PC-3 (cell line): Measurements from ENCODE around the gene VSTM5. TPM values are rescaled to one million over a fixed set of nuclear protein-coding genes. Genes with fewer than 3 reads are reported as not detected.

Source experiments
- ATAC-seq: fragments of 200-7000 bp; cut with Tn5 transposase; 2 replicates; pipeline ENCODE4 v1.9.1; 2020; ENCODE audit warnings: mild to moderate bottlenecking, moderate library complexity
- BruUV-seq: library from RNA; stranded (reverse); fragments of 400-500 nt; replicated peaks from 2 replicates; lab custom pipeline; 2021; lab: Mats Ljungman, UMichigan
- CTCF ChIA-PET: fragments of 300-600 bp; sonication (Branson Sonifier 250); formaldehyde crosslinking; loops from one replicate; lab custom pipeline; 2022; ENCODE audit warnings: antibody characterized with exemption; lab: Charles Lee
- POLR2A ChIA-PET: fragments of 300-600 bp; sonication (Branson Sonifier 250); formaldehyde crosslinking; loops from one replicate; lab custom pipeline; 2022; ENCODE audit warnings: antibody characterized with exemption; ENCODE audit not compliant: unreplicated experiment; lab: Charles Lee
- DNase-seq: peaks from one replicate; pipeline ENCODE4 v3.0.0-alpha.2; 2015
- H2AFZ ChIP-seq: fragments of 300-600 bp; sonication (generic); 2 replicates; pipeline ENCODE4 v1.6.0; 2016; ENCODE audit warnings: antibody characterized with exemption, low read length
- H3F3A ChIP-seq: fragments of 300-600 bp; sonication (generic); one replicate; pipeline ENCODE4 v1.6.0; 2017; ENCODE audit warnings: antibody characterized with exemption, low read length, control low read depth, mild to moderate bottlenecking; ENCODE audit not compliant: unreplicated experiment
- H3K27ac ChIP-seq: fragments of 300-600 bp; sonication (generic); 2 replicates; pipeline ENCODE4 v1.5.1; 2016; ENCODE audit warnings: mild to moderate bottlenecking, low read length
- H3K27me3 ChIP-seq: fragments of 300-600 bp; sonication (generic); 2 replicates; pipeline ENCODE4 v1.6.1; 2016; ENCODE audit warnings: low read length, mixed read lengths
- H3K36me3 ChIP-seq: fragments of 300-600 bp; sonication (generic); 2 replicates; pipeline ENCODE4 v1.6.1; 2016; ENCODE audit warnings: low read depth, mixed run types, low read length, mixed read lengths
- H3K4me1 ChIP-seq: fragments of 300-600 bp; sonication (generic); 2 replicates; pipeline ENCODE4 v1.5.1; 2016; ENCODE audit warnings: low read length; ENCODE audit not compliant: insufficient read depth
- H3K4me2 ChIP-seq: fragments of 300-600 bp; sonication (generic); 2 replicates; pipeline ENCODE4 v1.6.0; 2016; ENCODE audit warnings: low read length
- H3K4me3 ChIP-seq: fragments of 300-600 bp; sonication (generic); 2 replicates; pipeline ENCODE4 v1.5.1; 2016; ENCODE audit warnings: mild to moderate bottlenecking, low read length, mixed read lengths
- H3K79me2 ChIP-seq: fragments of 300-600 bp; sonication (generic); 2 replicates; pipeline ENCODE4 v1.6.1; 2017; ENCODE audit warnings: low read length, mixed read lengths
- H3K9ac ChIP-seq: fragments of 300-600 bp; sonication (generic); 2 replicates; pipeline ENCODE4 v1.6.0; 2016; ENCODE audit warnings: mild to moderate bottlenecking, low read length
- H3K9me2 ChIP-seq: fragments of 300-600 bp; sonication (generic); replicated peaks from 2 replicates; pipeline ENCODE4 v1.6.1; 2016; ENCODE audit warnings: mixed run types, low read length, mixed read lengths
- H3K9me3 ChIP-seq: fragments of 300-600 bp; sonication (generic); 2 replicates; pipeline ENCODE4 v1.6.1; 2016; ENCODE audit warnings: low read length, mixed read lengths
- H4K20me1 ChIP-seq: fragments of 300-600 bp; sonication (generic); 2 replicates; pipeline ENCODE4 v1.6.1; 2016; ENCODE audit warnings: low read length, mixed read lengths
- EZH2 ChIP-seq: fragments of 300-600 bp; sonication (generic); IDR thresholded peaks from one replicate; pipeline ENCODE4 v1.6.1; 2017; ENCODE audit warnings: antibody characterized with exemption, mild to moderate bottlenecking, low read length; ENCODE audit not compliant: unreplicated experiment
- EZH2phosphoT487 ChIP-seq: fragments of 300-600 bp; sonication (generic); IDR thresholded peaks from 2 replicates; pipeline ENCODE4 v1.6.1; 2018; ENCODE audit warnings: mild to moderate bottlenecking, antibody characterized with exemption, low read length, borderline replicate concordance
- intact Hi-C: fragments of 100-400 bp; cut with micrococcal nuclease; formaldehyde crosslinking; loops from 2 replicates; pipeline ENCODE4 v1.9.0; 2023
- total RNA-seq: library from RNA; depleted of rRNA; stranded (reverse); fragments of >200 nt; gene quantifications from 2 replicates; pipeline ENCODE4 v1.2.3, GENCODE V29; 2014
- TF ChIP-seq, protein P1 (sequence below): fragments of 300-600 bp; sonication (generic); conservative IDR thresholded peaks from 2 replicates; pipeline ENCODE4 v1.5.1; 2017; ENCODE audit warnings: antibody characterized with exemption, low read depth, mild to moderate bottlenecking, low read length

VSTM5 gene
- total RNA-seq, 1 experiment from 2014 or later, result 15.6 TPM

DNA sequence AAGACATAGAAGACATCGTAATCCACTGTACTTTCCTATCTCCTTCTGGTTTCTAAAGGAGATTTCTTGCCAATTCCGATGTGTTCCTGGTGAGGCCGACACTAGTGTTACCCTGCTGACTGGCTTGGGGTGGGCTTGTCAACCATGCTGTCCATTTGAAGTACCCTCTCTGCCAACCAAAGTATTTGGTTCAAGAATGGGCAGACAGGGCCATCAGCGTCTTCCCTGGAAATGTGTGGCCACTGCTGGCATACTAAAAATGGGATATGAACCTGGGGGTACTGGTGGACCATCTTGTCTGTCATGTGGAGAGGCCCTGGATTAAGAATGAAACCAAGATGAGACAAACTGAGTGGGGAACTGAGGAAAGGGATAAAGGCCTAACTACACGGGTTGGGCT lies 1.8 kb upstream of the VSTM5 start:
- 0 out of 2 replicates have a peak, but pooled peaks cover 6% of the 10 kb centered on the region for H4K20me1 ChIP-seq
- DNase-seq, result no peak
- peaks cover 18% of the 10 kb centered on the region for H3K79me2 ChIP-seq
- no peak overlapping the region for H2AFZ ChIP-seq
- no peaks in the 10 kb centered on the region for H3K9me2 ChIP-seq
- no peaks in the 10 kb centered on the region for H3K27me3 ChIP-seq
- H3K4me2 ChIP-seq, result no peak overlapping the region
- POLR2A ChIA-PET, result no interaction called here
- H3K9me3 ChIP-seq, result no peaks in the 10 kb centered on the region
- no peaks in the 10 kb centered on the region for H3F3A ChIP-seq
- H3K27ac ChIP-seq, result no peak overlapping the region
- CTCF ChIA-PET, result no interaction called here
- TF ChIP-seq EZH2, result no peak
- TF ChIP-seq, protein P1, sequence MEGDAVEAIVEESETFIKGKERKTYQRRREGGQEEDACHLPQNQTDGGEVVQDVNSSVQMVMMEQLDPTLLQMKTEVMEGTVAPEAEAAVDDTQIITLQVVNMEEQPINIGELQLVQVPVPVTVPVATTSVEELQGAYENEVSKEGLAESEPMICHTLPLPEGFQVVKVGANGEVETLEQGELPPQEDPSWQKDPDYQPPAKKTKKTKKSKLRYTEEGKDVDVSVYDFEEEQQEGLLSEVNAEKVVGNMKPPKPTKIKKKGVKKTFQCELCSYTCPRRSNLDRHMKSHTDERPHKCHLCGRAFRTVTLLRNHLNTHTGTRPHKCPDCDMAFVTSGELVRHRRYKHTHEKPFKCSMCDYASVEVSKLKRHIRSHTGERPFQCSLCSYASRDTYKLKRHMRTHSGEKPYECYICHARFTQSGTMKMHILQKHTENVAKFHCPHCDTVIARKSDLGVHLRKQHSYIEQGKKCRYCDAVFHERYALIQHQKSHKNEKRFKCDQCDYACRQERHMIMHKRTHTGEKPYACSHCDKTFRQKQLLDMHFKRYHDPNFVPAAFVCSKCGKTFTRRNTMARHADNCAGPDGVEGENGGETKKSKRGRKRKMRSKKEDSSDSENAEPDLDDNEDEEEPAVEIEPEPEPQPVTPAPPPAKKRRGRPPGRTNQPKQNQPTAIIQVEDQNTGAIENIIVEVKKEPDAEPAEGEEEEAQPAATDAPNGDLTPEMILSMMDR, result no peak
- no peak for TF ChIP-seq EZH2phosphoT487
- H3K4me3 ChIP-seq, result no peak overlapping the region
- ATAC-seq, result no peak
- BruUV-seq, result no TSS peak
- H3K36me3 ChIP-seq, result no peaks in the 10 kb centered on the region
- H3K9ac ChIP-seq, result no peak overlapping the region
- intact Hi-C loops, result loop anchor here (5.0 kb wide), 1 partner anchor 45 kb away; no protein-coding TSS in a partner anchor
- peaks cover 22% of the 10 kb centered on the region for H3K4me1 ChIP-seq

GRCh38 chr11:93849751-93850593 lies 446 bp downstream of the VSTM5 start:
- peak; percentile 30 for DNase-seq
- no TSS peak for BruUV-seq
- ChIA-PET POLR2A (interaction anchor here (0.5 to 1.5 kb wide), 14 partner anchors 8 to 1154 kb away, joined by 3 to 24 read pairs (median 6); partner anchors contain the start of genes C11orf54 and TAF1D), CTCF (interaction anchor here (0.6 to 1.2 kb wide), 7 partner anchors 45 to 599 kb away, joined by 3 to 14 read pairs (median 4); partner anchors contain the start of genes C11orf54 and MED17)
- Histone ChIP-seq H2AFZ (peak overlapping the region; percentile 80), H3K4me1 (peaks cover 38% of the 10 kb centered on the region), H3K36me3 (no peaks in the 10 kb centered on the region), H3K9ac (peak overlapping the region; percentile 95), H3K79me2 (peaks cover 18% of the 10 kb centered on the region), H3K27me3 (no peaks in the 10 kb centered on the region), H3K9me3 (no peaks in the 10 kb centered on the region), H3K9me2 (no peaks in the 10 kb centered on the region), H4K20me1 (0 out of 2 replicates have a peak, but pooled peaks cover 6% of the 10 kb centered on the region), H3K27ac (peak overlapping the region; percentile 88), H3K4me3 (peak overlapping the region; percentile 81), H3F3A (no peaks in the 10 kb centered on the region), H3K4me2 (peak overlapping the region; percentile 93)
- intact Hi-C loops, result loop anchor here (2.0 to 5.0 kb wide), 3 partner anchors 47 to 109 kb away; partner anchors contain the start of genes C11orf54, MED17 and TAF1D
- TF ChIP-seq EZH2phosphoT487, result no peak
- no peak for TF ChIP-seq EZH2
- TF ChIP-seq, protein P1, result peak; percentile 38; the same call in 1 of the 2 replicates
- peak; percentile 75 for ATAC-seq
